ENCODE measurements around the gene RBM17.

RBM17 gene

DNA sequence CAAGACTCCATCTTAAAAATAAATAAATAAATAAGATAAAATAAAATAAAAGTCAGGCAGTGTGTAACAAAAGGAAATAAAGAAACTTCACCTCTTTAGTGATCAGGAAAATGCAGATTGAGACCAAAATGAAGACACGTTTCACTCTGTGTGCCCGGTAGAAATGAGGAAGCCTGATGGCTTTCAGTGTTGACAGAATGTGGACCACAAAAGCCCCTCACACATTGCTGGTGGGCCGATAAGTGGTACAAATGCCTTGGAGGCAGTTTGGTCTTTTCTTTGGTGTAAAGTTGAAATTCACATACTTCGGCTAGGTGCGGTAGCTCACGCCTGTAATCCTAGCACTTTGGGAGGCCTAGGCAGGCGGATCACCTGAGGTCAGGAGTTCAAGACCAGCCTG is 69.4 kb downstream of the RBM17 start:
- no peak for DNase-seq
- WGBS (ENCODE audit: extremely low coverage, insufficient coverage, low lambda C conversion rate), result no CpG with 5 or more reads among the region's 7 CpGs

DNA sequence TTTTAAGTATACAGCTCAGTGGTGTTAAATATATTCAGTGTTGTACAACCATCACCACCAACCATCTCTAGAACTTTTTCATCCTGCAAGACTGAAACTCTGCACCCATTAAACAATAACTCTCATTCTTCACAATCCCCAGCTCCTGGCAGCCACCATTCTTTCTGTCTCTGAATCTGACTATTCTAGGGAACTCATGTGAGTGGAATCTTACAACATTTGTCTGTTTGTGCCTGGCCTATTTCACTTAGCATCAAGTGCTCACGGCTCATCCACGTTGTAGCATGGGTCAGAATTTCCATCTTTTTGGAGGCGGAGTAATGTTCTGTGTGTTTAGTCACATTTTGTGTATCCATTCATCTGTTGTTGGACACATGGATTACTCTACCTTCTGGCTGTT is 73.1 kb downstream of the RBM17 start:
- H3K4me2 ChIP-seq (ENCODE audit: low read length), result no peak overlapping the region
- no peak overlapping the region for H2BK120ac ChIP-seq (ENCODE audit: low read depth, low read length)
- H4K5ac ChIP-seq (ENCODE audit: low read length), result no peak overlapping the region
- no CpG with 5 or more reads among the region's 3 CpGs for WGBS (ENCODE audit: extremely low coverage, insufficient coverage, low lambda C conversion rate)
- no peak overlapping the region for H2AK5ac ChIP-seq (ENCODE audit: low read length)
- no peak overlapping the region for H3K18ac ChIP-seq (ENCODE audit: low read length)
- no peak overlapping the region for H4K8ac ChIP-seq (ENCODE audit: low read depth, low read length)
- H3K27ac ChIP-seq (ENCODE audit: low read depth, low read length), result no peak overlapping the region
- no peak for DNase-seq
- peaks cover 8% of the 10 kb centered on the region for H3K79me2 ChIP-seq (ENCODE audit: control insufficient read depth, insufficient read depth, low read length)
- peaks cover 8% of the 10 kb centered on the region for H3K79me1 ChIP-seq (ENCODE audit: low read length)
- no peak overlapping the region for H2BK15ac ChIP-seq (replicated peaks; ENCODE audit: low read depth)
- H3K4me1 ChIP-seq (ENCODE audit: control insufficient read depth, low read depth, low read length), result peaks cover 1% of the 10 kb centered on the region
- H3K36me3 ChIP-seq (ENCODE audit: control insufficient read depth, insufficient read depth, low read length), result no peaks in the 10 kb centered on the region
- no peak overlapping the region for H3K56ac ChIP-seq (ENCODE audit: low read length)
- no peak overlapping the region for H3K4ac ChIP-seq (ENCODE audit: low read depth, low read length)
- no peaks in the 10 kb centered on the region for H3K27me3 ChIP-seq (ENCODE audit: insufficient read depth, low read length, poor library complexity)
- no peak overlapping the region for H2BK5ac ChIP-seq (ENCODE audit: low read length)
- no peak overlapping the region for H3K4me3 ChIP-seq (ENCODE audit: low read length)
- no peak overlapping the region for H3K23ac ChIP-seq (ENCODE audit: low read length)
- no peak overlapping the region for H3K9ac ChIP-seq (ENCODE audit: low read length)

More for the DNA sequence above, 69.4 kb downstream of the RBM17 start:
- Histone ChIP-seq H3K27ac (ENCODE audit: low read depth, low read length) (no peak overlapping the region), H3K9ac (ENCODE audit: low read length) (no peak overlapping the region), H4K5ac (ENCODE audit: low read length) (no peak overlapping the region), H3K27me3 (ENCODE audit: insufficient read depth, low read length, poor library complexity) (no peaks in the 10 kb centered on the region), H3K4ac (ENCODE audit: low read depth, low read length) (no peak overlapping the region), H2BK5ac (ENCODE audit: low read length) (no peak overlapping the region), H3K4me1 (ENCODE audit: control insufficient read depth, low read depth, low read length) (peaks cover 1% of the 10 kb centered on the region), H3K23ac (ENCODE audit: low read length) (no peak overlapping the region), H3K79me1 (ENCODE audit: low read length) (peaks cover 7% of the 10 kb centered on the region), H2BK120ac (ENCODE audit: low read depth, low read length) (no peak overlapping the region), H3K4me3 (ENCODE audit: low read length) (no peak overlapping the region), H3K4me2 (ENCODE audit: low read length) (no peak overlapping the region), H3K79me2 (ENCODE audit: control insufficient read depth, insufficient read depth, low read length) (peaks cover under 1% of the 10 kb centered on the region), H3K18ac (ENCODE audit: low read length) (no peak overlapping the region), H2BK15ac (replicated peaks; ENCODE audit: low read depth) (no peak overlapping the region), H4K8ac (ENCODE audit: low read depth, low read length) (no peak overlapping the region), H3K36me3 (ENCODE audit: control insufficient read depth, insufficient read depth, low read length) (no peaks in the 10 kb centered on the region), H3K56ac (ENCODE audit: low read length) (no peak overlapping the region), H2AK5ac (ENCODE audit: low read length) (no peak overlapping the region)

DNA sequence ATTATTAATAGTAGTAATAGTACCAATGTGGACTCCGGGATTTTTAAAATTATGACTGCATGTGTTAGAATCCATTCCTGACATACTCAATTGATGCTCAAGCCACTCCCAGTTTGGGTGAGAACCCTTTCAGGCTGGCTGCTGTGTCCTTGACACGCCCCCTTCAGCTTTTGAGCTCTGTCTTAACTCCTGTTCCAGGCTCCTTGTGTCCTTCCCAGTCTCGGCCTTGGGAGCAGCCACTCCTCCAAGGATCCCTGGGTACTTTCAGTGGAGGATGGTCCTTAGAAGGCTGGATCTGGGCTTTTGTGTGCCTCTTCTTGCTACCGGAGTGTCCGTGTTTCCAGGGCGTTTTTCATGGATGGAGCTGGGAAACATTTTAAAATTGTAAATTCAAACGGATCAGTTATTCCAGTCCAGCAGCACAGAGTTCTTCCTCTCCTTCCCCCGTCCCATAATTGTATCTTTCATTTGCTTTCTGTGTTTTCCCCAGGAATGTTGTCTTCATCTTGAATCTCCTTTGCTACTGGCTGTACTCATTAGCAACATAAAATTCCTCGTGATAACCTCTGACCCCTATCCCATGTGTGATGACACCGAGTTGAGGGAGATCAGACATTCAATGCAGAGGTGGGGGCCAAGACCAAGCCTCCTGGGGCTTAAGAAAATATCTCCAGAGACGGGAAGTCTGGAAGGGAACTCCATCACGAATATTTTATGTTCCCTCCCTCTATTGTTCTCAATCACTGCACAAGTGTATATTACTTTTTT is 73.9 kb downstream of the RBM17 start:
- H3K18ac ChIP-seq (ENCODE audit: low read length), result no peak overlapping the region
- H4K8ac ChIP-seq (ENCODE audit: low read depth, low read length), result no peak overlapping the region
- no peak overlapping the region for H3K56ac ChIP-seq (ENCODE audit: low read length)
- no peak overlapping the region for H3K4me2 ChIP-seq (ENCODE audit: low read length)
- H3K4ac ChIP-seq (ENCODE audit: low read depth, low read length), result no peak overlapping the region
- H2BK120ac ChIP-seq (ENCODE audit: low read depth, low read length), result no peak overlapping the region
- peaks cover 1% of the 10 kb centered on the region for H3K4me1 ChIP-seq (ENCODE audit: control insufficient read depth, low read depth, low read length)
- H3K4me3 ChIP-seq (ENCODE audit: low read length), result no peak overlapping the region
- H3K27ac ChIP-seq (ENCODE audit: low read depth, low read length), result no peak overlapping the region
- no peak overlapping the region for H4K5ac ChIP-seq (ENCODE audit: low read length)
- peaks cover 11% of the 10 kb centered on the region for H3K79me1 ChIP-seq (ENCODE audit: low read length)
- no peaks in the 10 kb centered on the region for H3K27me3 ChIP-seq (ENCODE audit: insufficient read depth, low read length, poor library complexity)
- H3K9ac ChIP-seq (ENCODE audit: low read length), result peak overlapping the region; percentile 22
- no peak overlapping the region for H2BK5ac ChIP-seq (ENCODE audit: low read length)
- H2BK15ac ChIP-seq (replicated peaks; ENCODE audit: low read depth), result no peak overlapping the region
- DNase-seq, result peak; percentile 78
- WGBS (ENCODE audit: extremely low coverage, insufficient coverage, low lambda C conversion rate), result no CpG with 5 or more reads among the region's 12 CpGs
- no peak overlapping the region for H2AK5ac ChIP-seq (ENCODE audit: low read length)
- no peak overlapping the region for H3K23ac ChIP-seq (ENCODE audit: low read length)
- H3K36me3 ChIP-seq (ENCODE audit: control insufficient read depth, insufficient read depth, low read length), result no peaks in the 10 kb centered on the region
- H3K79me2 ChIP-seq (ENCODE audit: control insufficient read depth, insufficient read depth, low read length), result peaks cover 10% of the 10 kb centered on the region

DNA sequence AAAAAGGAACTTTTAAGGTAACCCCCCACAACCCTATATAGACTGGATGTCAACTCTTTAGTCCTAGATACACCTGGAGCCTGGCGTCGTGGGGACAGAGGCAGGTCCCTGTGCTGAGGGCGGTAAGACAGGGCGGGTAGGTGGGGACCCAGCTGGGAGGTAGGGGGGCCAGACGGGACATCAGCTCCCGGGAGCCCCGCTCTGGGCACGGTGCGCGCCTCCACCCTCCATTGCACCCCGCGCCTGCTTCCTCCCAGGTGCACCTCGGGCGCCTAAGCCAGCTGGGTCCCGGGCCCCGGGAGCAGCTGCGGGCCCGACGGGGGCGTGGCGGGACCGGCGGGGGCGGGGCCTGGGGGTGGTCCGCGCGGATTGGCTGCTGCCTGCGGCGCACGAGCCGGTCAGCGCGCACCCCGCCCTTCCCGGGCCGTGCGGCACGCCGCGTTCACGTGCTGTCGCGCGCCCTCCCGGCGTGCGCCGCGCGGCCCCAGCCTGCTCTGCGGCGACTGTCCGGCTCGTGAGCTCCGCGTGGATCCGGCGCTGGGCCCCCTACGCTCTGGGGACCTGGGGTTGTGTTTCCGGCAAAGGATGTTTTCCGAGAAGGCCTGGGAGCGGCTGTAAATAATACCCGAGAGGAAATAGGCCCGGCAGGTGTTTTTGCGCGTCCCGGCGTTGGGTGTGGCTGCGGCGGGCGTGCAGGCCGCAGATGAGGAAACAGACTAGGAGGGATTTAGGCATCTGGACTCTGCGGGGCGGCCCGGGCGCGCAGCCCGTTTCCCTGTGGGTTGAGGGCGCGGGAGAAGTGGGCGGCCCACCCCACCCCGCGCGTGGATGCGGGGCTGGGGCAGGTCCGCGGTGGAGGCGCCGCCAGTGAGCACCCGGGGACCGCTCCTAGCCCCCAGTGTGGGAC is 74.8 kb downstream of the RBM17 start:
- Histone ChIP-seq H3K27me3 (ENCODE audit: insufficient read depth, low read length, poor library complexity) (no peaks in the 10 kb centered on the region), H3K9ac (ENCODE audit: low read length) (peak overlapping the region; percentile 80), H3K4ac (ENCODE audit: low read depth, low read length) (peak overlapping the region; percentile 93), H3K18ac (ENCODE audit: low read length) (peak overlapping the region; percentile 96), H2BK15ac (replicated peaks; ENCODE audit: low read depth) (no peak overlapping the region), H4K8ac (ENCODE audit: low read depth, low read length) (peak overlapping the region; percentile 93), H4K5ac (ENCODE audit: low read length) (no peak overlapping the region), H3K56ac (ENCODE audit: low read length) (peak overlapping the region; percentile 75), H2BK5ac (ENCODE audit: low read length) (no peak overlapping the region), H3K23ac (ENCODE audit: low read length) (no peak overlapping the region), H3K36me3 (ENCODE audit: control insufficient read depth, insufficient read depth, low read length) (no peaks in the 10 kb centered on the region), H3K79me1 (ENCODE audit: low read length) (peaks cover 19% of the 10 kb centered on the region), H3K4me3 (ENCODE audit: low read length) (peak overlapping the region; percentile 61), H2AK5ac (ENCODE audit: low read length) (no peak overlapping the region), H3K4me2 (ENCODE audit: low read length) (peak overlapping the region; percentile 38), H3K79me2 (ENCODE audit: control insufficient read depth, insufficient read depth, low read length) (peaks cover 13% of the 10 kb centered on the region), H3K27ac (ENCODE audit: low read depth, low read length) (peak overlapping the region; percentile 58), H3K4me1 (ENCODE audit: control insufficient read depth, low read depth, low read length) (peaks cover 1% of the 10 kb centered on the region), H2BK120ac (ENCODE audit: low read depth, low read length) (peak overlapping the region; percentile 29)
- DNase-seq, result peak; percentile 87
- WGBS (ENCODE audit: extremely low coverage, insufficient coverage, low lambda C conversion rate), result no CpG with 5 or more reads among the region's 91 CpGs

DNA sequence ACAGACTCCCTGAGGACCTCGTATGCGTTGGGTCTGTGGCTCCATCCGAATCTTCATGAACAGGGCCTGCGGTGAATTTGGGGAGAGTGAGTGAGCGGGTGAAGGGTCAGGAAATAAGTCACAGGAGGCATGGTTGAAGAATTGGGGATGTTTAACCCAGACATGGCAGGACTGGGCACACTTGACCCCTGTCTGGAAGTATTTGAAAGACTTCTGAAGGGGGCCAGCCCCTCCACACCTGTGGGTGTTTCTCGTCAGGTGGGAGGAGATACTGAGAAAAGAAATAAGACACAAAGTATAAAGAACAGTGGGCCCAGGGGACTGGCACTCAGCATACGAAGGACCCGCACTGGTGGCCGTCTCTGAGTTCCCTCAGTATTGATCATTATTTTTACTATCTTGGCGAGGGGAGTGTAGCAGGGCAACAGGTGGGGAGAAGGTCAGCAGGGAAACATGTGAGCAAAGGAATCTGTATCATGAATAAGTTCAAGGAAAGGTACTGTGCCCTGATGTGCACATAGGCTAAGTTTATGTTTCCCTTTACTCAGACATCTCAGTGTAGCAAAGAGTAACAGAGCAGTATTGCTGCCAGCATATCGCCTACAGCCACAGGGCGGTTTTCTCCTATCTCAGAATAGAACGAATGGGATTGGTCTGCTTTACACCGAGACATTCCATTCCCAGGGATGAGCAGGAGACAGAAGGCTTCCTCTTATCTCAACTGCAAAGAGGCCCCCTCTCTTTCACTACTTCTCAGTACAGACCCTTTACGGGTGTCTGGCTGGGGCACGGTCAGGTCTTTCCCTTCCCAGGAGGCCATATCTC is 75.6 kb downstream of the RBM17 start:
- H3K36me3 ChIP-seq (ENCODE audit: control insufficient read depth, insufficient read depth, low read length), result no peaks in the 10 kb centered on the region
- H3K9ac ChIP-seq (ENCODE audit: low read length), result peak overlapping the region; percentile 80
- H3K27me3 ChIP-seq (ENCODE audit: insufficient read depth, low read length, poor library complexity), result no peaks in the 10 kb centered on the region
- H2BK5ac ChIP-seq (ENCODE audit: low read length), result no peak overlapping the region
- H3K23ac ChIP-seq (ENCODE audit: low read length), result no peak overlapping the region
- H3K79me2 ChIP-seq (ENCODE audit: control insufficient read depth, insufficient read depth, low read length), result peaks cover 13% of the 10 kb centered on the region
- H3K4ac ChIP-seq (ENCODE audit: low read depth, low read length), result peak overlapping the region; percentile 93
- peak overlapping the region; percentile 58 for H3K27ac ChIP-seq (ENCODE audit: low read depth, low read length)
- peak overlapping the region; percentile 38 for H3K4me2 ChIP-seq (ENCODE audit: low read length)
- DNase-seq, result peak; percentile 76
- no peak overlapping the region for H2BK15ac ChIP-seq (replicated peaks; ENCODE audit: low read depth)
- peak overlapping the region; percentile 29 for H2BK120ac ChIP-seq (ENCODE audit: low read depth, low read length)
- peak overlapping the region; percentile 61 for H3K4me3 ChIP-seq (ENCODE audit: low read length)
- no CpG with 5 or more reads among the region's 16 CpGs for WGBS (ENCODE audit: extremely low coverage, insufficient coverage, low lambda C conversion rate)
- no peak overlapping the region for H4K5ac ChIP-seq (ENCODE audit: low read length)
- peak overlapping the region; percentile 96 for H3K18ac ChIP-seq (ENCODE audit: low read length)
- no peak overlapping the region for H2AK5ac ChIP-seq (ENCODE audit: low read length)
- peaks cover 1% of the 10 kb centered on the region for H3K4me1 ChIP-seq (ENCODE audit: control insufficient read depth, low read depth, low read length)
- H3K79me1 ChIP-seq (ENCODE audit: low read length), result peaks cover 21% of the 10 kb centered on the region
- peak overlapping the region; percentile 75 for H3K56ac ChIP-seq (ENCODE audit: low read length)
- H4K8ac ChIP-seq (ENCODE audit: low read depth, low read length), result peak overlapping the region; percentile 93
